Activated CD8-positive, alpha-beta memory T cell treated with anti-CD3 and anti-CD28 coated beads for 4 hours (primary cell): ENCODE measurements around the gene C7.
"Not testable (repeated sequence)": the region's sequence is repeated elsewhere in the genome, so short reads cannot be mapped to it uniquely, and the experiment has no call there.

ENCODE experiments used
- DNase-seq, 2 donors: peaks; one replicate each; pipeline ENCODE4 v3.0.0-alpha.2; 2020; ENCODE audit warnings: low read depth in 2 of 2

Gene C7

DNA sequence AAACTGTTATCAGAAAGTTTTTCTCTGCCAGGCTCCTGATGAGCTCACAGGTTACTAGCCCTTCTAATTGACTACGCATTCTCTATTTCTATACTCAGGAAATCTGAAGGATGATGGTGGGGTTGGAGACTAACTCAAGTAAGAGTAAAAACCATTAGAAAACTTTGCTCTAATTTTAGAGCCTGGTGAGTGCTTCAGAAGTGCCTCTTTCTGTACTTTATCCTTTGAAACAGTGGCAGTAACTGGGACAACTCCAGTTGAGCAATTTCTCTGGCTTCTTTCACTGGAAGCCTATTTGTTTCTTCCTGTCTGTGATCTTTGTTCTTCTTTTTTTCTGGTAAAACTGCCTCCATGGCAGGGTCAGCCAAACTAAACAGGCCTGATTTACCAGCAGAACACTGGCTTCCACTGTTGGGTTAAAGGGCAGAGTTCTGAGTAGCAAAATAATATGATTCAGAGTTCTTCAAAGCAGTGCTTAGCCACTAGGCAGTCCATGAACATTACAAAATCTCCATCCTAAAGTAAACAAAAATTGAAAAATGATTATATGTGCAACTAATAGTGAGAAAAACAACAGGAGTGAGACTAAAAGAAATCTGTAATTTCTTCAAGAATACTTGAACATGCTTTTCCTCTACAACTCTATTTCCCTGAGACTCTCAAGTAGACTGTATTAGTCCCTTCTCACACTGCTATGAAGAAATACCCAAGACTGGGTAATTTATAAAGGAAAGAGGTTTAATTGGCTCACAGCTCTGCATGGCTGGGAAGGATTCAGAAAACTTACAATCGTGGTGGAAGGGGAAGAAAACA, 82.1 kb downstream of the C7 start:
- DNase-seq, result no peak

DNA sequence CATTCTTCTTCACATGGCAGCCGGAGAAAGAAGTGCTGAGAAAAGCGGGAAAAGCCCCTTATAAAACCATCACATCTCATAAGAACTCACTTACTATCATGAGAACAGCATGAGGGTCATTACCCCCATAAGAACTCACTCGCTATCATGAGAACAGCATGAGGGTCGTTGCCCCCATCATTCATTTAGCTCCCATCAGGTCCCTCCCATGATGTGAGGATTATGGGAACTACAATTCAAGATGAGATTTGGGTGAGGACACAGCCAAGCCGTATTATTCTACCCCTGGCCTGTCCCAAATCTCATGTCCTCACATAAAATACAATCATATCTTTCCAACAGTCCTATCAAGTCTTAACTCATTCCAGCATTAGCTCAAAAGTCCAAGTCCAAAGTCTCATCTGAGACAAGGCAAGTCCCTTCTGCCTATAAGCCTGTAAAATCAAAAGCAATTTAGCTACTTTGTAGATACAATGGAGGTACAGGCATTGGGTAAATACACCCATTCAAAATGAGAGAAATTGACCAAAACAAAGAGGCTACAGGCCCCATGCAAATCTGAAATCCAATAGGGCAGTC, 82.8 kb downstream of the C7 start:
- no peak for DNase-seq

DNA sequence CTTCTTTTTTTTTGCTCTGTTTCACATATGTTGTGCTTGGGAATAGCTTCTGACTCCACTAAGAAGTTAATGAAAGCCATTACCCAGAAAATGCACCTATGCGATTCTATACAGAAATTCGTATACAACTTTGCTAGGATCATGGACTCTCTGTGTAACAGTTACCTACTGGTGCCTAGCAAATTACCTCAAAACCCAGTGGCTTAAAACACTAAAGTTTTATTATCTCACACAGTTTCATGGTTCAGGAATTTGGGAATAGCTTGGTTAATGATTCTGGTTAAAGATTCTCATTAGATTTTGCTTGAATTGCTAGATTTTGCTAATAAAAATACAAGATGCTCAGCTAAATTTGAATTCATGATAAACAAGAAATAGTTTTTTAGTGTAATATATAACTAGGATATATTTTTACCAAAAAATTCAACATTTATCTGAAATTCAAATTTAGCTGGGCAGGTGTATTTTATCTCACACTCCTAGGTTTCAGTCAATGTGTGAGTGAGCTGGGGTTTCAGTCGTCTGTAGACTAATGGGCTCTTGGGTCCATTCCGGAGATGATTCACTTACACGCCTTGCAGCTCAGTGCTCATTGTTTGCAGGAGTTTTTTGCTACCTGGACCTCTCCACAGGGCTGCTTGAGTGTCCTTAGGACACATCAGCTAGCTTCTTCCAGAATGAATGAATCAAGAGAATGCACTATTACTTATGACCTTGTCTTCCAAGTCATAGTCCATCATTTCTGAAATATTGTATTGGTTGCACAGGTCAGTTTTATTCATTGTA, 86.7 kb downstream of the C7 start:
- no peak for DNase-seq

DNA sequence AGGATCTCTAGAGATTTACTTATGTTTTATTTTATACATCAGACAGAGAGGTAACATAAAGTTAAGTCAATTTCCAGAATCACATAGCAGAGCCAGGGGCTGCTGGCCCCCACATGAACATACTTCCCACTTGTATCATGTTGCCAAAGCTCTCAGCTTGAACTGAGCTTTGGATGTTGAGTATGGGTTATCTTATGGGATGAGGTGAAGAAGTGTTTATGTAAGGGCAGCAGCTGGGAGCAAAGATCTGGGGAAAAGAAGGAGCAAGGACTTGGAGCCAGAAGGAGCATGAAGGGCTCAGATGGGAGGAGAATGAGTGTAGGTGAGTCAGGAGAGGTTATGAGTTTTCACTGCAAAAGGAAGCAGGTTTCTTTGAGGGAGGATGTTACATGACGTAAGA, 89.8 kb downstream of the C7 start:
- no peak for DNase-seq

DNA sequence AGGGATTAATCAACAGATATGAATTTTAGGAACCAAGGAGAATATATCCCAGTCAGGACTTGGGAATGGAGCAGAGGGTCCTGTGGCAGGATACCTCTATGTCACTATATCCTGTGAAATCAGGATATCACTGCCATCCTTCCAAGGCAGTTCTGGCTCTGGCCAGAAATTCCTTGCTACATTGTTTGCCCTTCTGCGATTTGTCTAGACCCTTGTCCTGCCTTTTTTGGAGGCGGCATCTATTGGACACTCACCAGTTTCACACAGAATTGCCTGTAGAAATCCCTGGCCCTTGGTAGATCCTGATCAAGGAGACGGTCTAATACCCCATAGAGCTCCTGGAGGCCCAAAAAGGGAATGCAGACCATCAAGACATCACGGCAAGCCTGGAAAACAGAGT, 90.7 kb downstream of the C7 start:
- no peak for DNase-seq

DNA sequence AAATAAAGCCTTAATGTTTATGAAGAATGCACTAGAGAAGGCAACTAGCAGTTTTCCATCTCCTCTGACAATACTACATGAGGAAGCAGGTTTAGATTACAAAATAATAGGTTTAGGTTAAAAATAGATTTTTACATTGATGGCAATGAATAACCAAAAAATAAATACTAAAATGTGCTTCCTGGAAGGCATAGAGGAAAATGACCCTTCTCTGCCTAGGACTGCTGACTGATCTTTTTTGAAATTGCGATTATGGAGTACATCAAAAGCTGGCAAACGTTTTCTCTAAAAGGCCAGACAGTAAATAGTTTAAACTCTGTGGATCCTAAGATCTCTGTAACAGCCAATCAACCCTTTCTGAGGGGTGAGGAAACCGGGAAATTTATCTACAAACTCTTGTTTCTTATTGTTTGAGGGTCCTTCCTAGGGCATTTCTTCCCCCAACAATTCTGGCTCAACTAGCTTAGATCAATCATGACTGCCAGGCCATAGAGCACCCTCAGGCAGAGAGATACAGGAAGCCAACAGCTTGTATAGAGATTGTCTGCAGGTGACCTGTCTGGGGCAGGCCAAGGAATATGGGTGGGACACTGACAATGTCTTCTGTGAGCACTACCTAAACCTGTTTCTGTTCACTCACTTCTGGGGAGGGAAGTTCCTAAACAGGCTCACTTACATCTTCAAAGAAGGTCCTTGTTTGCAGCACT, 94.5 kb downstream of the C7 start:
- DNase-seq, result no peak

DNA sequence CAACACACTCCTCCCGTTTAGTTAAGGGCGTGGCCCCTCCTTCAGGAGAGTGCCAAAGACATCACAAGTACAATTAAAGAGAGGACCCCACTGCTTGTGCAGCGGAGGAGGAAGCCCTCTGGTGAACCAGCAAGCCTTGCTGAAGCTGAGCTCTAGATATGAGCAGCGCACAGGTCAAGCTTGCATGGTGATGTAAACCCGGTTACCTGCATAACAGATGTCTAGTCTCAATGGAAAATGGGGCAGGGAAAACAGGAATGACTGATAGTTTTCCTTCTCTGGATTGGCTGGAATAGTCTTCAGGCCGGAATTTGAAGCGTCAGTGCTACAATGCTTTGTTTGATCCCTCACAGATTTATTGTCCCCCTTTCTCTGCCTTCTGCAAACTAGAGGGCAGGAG, 95.6 kb downstream of the C7 start:
- DNase-seq, result no peak

DNA sequence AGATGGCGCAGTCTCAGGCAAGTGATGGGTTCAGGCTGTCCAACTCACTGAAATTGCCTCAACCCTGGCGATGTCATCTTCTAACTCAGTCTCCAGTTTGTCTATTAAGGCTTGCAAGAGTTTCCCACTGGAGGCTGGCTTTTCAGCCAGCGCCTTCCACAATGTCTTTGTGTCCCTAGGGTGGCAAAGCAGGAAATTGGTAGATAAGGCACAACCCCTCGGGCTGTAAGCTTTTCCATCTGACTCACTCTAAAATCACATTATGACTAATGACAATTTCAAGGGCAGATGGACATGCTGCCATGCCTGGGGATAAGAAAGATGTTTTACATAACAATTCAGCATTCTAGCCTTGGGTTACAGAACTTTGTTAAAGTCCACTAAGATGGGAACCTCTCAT, 99.9 kb downstream of the C7 start:
- no peak for DNase-seq

DNA sequence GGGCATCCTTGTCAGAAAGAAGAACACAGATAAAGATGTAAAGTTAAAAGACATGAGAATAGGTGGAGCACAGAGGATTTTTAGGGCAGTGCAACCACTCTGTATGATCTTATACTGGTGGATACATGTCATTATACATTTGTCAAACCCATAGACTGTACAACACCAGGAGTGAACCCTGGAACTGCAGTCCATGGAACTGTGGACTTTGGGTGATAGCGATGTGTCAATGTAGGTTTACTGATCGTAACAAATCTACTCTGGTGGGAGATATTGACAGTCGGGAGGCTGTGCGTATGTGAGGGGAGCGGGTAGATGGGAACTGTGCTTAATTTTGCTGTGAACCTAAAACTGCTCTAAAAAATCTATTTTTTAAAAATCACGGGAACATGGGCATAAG, 101.3 kb downstream of the C7 start:
- no peak for DNase-seq

DNA sequence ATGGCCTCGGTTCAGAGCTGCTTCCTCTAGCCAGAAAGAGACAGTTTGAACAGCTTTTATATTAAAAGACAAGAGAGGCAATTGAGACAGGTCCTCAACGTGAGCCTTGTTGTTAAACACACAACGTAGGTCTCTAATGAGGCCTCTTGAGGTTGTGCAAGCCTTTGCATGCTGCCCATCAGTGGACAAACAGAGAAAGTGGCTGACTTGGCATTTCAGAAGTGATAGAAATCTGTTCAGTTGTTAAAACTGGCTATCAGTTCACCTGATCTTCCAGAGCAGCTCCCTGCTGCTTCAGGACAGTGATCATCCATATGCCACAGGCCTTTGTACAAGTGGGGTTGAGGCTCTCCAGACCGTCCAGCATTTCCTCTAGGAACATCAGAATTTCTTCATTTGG, 103.0 kb downstream of the C7 start:
- DNase-seq, result no peak

DNA sequence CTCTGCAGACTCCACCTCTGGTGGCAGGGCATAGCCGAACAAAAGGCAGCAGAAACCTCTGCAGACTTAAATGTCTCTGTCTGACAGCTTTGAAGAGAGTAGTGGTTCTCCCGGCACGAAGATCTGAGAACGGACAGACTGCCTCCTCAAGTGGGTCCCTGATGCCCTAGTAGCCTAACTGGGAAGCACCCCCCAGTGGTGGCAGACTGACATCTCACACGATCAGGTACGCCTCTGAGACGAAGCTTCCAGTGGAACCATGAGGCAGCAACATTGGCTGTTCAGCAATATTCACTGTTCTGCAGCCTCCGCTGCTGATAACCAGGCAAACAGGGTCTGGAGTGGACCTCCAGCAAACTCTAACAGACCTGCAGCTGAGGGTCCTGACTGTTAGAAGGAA, 113.3 kb downstream of the C7 start:
- DNase-seq, result not testable (repeated sequence)
